TTC549 (cell line): ENCODE data around the gene KLK10.
"Not testable (repeated sequence)": the region's sequence is repeated elsewhere in the genome, so short reads cannot be mapped to it uniquely, and the experiment has no call there.

Experiments
- FAIRE-seq: peaks from 2 replicates; lab custom pipeline; 2012; peaks lifted over from hg19 to GRCh38; lab: Jason Lieb, UNC

KLK10 gene

DNA sequence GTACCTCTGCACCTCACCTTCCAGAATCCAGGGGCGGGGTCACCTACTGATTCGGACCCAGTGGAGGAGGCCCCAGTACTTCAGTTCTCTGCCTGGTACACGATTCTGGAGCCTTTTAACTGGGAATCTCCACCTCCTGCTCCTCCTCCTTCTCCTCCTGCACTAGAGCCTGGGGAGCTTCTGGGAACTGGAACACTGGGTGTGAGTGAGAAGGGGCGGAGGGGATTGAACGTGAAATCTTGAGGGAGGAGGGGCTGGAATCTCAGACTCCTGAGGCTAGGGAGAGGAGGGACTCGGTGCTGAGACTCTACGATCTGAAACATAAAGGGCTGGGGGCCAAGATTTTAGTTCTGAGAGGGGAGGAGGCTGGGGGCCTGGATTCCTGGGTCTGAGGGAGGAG lies 18.0 kb downstream of the KLK10 start, which contains the start of gene KLK8:
KLK8 (minus strand) TSS at position 90 of the 400 bp plus-strand sequence. CDS start 437 bp downstream, outside the sequence.
- FAIRE-seq: no peak

DNA sequence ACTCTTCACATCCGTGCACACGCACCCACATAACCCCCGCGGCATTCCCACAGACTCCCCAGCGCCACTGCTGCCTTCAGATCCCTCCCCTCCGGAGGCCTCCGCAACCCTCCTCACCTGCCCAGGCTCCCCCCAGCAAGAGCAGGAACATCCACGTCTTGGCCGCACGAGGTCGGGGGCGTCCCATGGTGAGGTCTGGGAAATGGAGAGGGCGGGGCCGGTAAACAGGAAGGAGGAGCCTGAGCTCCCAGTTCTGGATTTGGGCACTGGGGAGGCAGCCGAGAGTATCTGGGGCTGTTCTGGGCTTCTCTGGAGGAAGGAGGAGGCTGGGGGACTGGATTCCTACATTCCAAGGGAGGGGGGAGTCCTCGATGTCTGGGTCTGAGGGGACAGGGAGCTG lies 18.5 kb downstream of the KLK10 start:
- no peak for FAIRE-seq

DNA sequence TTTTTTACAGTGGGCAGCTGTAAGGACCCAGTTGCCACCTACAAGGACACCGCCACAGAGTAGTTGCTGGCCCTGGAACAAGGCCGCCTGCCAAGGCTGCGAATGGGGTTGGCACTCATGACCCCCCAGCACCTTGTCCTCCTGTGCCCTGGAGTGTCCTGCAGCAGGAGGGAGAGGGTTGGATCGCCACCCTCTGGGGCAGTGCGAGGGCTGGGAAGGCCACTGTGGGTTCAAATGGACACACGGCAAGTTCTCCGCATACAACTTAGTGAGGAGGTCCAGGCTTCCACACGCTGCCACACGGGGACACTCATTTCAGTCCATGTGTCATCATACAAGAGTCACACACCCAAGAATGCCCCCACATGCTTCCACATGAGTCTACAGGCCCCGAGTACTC lies 19.1 kb downstream of the KLK10 start:
- no peak for FAIRE-seq

DNA sequence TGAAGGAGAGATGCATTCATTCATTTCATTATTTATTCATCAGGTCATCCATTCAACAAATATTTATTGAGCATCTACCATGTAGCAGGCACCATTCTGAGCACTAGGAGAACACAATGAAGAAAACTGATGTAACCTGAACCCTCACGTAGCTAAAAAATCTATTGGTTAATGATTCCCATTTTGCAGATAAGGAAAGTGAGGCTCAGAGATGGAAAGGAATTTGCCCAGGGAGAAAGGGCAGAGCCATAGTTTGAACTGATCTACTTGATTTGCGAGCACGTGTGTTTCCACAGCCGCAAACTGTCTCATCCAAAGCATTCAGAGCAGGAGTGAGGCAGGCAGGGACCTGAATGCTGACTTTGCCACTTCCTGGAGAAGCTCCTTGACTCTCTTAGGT lies 20.8 kb downstream of the KLK10 start:
- FAIRE-seq: no peak

DNA sequence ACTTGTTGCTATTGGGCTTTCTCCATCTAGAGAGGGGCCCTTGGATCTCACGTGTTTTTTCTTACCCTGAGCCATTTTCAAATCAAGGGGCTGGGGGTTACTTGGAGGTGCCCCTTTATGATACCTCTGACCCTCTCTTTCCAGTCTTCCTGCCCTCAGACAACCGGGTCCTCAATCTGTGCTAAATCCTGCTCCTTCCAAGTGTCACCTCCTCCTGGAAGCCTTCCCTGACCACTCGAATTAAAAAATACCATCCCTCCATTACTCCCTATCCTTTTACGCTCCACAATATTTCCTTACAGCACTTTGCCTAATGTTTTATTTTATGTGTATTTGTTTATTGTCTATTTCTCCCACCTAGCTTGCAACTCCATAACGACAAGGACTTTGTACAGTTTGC lies 21.4 kb downstream of the KLK10 start:
- no peak for FAIRE-seq

DNA sequence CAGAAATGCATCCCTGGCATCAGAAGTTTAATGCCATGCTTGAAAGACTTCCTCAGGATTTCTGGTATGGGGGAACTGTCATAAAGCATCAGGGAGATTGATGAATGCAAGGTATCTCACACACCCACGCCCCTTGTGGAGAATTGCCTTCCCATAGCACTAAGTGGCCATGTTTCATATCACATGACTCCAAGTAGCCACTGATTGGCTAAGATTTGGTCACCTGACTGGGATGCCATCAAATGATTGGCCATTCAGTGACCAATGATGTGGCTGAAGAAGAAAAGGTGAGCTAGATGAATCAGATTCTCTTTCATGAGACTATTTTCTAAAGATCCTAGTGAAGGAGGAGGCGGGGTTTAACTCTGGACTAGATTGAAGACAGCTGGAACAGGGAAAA lies 25.4 kb downstream of the KLK10 start:
- FAIRE-seq: no peak

DNA sequence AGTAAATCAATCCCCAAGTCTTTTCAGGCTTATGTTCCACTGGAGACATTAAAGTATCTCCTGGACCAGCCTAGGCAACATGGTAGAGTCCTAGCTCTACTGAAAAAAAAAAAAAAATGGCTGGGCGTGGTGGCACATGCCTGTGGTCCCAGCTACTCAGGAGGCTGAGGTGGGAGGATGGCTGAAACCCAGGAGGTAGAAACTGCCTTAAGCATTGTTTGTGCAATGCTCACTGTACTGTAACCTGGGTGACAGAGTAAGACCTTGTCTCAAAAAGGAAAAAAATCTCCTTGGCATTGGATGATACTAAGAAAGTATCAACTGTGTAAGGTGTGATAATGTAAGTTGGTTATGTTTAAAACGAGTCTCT lies 26.9 kb downstream of the KLK10 start:
- FAIRE-seq: no peak

DNA sequence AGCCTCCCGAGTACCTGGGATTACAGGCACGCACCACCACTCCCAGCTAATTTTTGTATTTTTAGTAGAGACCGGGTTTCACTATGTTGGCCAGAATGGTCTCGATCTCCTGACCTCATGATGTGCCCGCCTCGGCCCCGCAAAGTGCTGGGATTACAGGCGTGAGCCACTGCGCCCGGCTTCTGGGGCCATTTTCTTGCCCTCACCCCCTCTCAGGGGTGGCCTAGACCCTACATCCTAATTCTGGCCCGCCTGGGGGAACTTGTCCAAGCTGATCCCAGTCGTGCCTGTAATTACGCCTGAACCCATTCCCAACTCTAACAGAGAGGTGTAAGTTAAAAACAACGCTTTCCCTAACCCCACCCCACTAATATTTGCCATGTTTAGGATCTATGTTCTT lies 35.1 kb downstream of the KLK10 start:
- FAIRE-seq: not testable (repeated sequence)

DNA sequence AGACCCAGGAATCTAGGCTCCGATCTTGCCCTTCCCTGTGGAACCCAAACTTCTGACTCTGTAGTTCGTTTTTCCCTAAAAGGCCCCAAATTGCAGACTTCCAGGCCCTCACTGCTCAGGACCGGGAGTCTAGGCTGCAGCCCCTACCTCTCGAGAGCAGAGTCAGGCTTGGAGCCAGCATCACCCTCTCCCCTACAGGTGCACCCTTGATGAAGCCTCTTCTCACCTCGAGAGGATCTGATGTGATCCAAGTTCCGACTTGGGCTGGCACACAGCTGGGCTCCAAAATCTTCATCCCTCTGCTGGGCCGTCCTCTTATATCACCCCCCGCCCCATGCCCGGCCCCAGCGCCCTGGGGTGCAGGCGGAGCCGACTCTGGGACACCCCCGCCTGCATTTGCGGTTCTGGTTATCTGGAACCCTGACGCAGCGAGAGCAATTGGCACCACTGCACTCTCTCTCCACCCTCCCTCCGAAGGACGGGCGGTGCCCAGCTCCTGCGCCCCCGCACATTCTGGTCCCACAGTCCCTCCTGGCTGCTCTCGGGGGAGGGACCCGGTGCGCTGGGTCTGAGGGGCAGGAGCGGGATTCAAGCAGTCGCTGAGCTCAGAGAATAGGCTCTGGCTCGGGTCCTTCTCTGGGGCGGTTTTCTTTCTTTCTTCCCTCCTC lies 35.8 kb downstream of the KLK10 start, which contains the start of gene KLK7:
KLK7 (minus strand) TSS at position 293 of the 668 bp plus-strand sequence. CDS start 1,518 bp downstream, outside the sequence.
- FAIRE-seq: no peak

DNA sequence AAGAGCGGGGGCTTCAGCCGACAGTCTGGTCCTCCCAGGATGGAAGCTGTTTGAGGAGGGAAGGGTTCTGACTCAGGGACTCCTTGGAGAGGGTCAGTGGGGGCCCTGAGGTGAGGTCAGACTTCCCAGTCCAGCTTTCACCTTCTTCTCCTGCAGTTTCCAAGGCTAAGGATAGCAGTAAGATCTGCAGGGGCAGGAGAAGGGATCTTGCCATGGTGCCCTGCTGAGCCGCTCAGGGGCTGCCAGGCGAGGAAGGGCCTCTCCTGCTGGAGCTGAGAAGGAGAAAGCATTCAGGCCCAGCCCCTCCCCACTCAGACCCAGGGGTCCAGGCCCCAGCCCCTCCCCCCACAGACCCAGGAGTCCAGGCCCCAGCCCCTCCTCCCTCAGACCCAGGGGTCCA lies 37.3 kb downstream of the KLK10 start:
- no peak for FAIRE-seq

DNA sequence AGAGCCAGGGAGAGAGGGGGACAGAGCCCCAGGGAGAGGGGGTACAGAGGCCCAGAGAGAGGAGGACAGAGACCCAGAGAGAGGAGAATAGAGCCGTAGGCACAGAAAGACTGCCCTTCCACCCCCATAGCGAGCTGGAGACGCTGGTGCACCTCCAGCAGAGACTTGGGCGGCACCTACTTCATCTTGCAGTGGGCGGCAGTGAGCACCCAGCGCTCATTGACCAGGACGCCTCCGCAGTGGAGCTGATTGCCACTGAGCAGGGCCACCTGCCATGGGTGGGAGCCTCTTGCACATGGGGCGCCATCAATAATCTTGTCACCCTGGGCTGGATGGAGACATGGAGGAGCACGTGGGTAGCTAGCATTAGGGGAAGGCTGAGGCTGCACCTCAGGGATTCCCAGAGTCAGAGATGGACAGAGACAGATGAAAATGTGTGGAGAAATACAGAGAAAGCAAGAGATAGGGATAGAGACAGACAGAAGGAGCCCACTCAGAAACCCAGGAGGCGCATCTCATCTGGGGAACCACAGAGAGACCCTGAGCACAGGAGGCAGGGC lies 37.8 kb downstream of the KLK10 start:
- no peak for FAIRE-seq

DNA sequence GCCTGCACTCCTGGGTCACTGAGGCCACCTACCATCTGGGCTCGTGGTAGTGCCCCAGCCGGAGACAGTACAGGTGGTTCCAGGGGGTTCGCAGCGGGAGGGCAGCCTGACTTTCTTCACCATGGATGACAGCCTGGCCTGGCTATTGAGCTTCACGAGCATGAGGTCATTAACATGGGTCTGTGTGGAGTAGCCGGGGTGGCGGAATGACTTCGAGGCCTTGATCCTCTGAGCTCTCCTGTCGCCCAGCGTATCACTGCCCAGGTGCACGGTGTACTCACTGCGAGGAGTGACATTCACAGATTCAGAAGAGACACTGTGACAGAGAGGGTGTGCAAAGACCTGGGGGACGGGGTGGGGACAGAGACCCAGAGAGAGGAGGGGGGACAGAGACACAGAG lies 39.3 kb downstream of the KLK10 start:
- no peak for FAIRE-seq

DNA sequence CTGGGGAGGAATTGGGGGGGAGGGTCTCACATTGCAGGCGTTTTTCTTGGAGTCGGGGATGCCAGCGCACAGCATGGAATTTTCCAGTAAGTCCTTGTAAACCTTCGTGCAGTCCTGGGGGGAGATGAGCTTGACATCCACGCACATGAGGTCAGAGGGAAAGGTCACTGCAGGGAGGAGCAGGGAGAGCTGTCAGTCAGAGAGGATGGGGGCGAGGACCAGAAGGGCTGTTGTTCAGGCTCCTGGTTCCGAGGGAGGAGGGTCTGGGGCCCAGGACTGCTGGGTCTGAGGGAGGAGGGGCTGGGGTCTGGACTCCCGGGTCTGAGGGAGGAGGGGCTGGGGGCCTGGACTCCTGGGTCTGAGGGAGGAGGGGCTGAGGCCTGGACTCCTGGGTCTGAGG lies 39.8 kb downstream of the KLK10 start:
- FAIRE-seq: no peak

DNA sequence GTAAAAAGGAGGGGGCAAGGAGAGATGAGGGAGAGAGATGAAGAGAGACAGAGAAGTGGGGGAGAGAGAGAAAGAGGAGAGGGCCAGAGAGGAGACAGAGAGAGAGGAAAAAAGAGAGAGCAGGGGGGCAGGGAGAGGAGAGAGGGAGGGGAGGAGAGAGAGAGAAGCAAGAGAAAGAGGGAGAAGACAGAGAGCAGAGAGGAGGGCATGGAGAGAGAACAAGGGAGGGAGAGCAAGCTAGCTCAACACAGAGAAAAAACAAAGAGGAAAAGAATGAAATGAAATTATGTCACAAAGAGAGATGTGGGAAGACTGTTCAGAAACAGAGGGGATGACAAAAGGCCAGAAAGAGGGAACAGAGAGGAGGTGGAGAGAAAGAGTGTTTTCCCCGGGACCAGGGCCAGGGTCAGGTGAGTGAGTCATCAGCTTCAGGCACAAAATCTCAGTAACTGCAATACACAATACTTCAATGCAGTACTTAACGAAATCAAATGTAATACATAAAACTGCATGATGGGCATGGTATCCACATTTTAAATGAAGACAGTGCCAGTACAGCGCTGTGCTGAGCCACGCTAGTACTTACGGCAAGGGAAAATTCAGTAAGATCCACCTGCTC lies 40.6 kb downstream of the KLK10 start:
- no peak for FAIRE-seq

DNA sequence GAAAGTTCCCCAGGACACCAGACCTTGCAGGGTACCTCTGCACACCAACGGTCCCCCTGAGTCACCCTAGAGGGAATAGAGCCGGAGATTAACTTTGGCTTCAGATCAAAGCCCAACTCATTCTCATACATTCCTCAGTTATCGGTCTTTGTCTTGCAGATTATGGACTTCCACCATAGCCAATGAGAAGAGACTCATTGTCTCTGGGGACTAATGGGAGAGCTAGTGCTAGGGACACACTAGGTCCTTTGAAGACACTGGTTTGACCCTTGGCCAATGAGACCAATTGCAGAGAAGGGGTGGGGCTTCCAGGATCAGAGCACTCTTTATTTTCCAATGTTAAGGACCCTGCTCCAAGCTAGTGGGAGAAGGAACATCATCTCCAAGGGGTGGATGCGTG lies 41.9 kb downstream of the KLK10 start:
- no peak for FAIRE-seq

DNA sequence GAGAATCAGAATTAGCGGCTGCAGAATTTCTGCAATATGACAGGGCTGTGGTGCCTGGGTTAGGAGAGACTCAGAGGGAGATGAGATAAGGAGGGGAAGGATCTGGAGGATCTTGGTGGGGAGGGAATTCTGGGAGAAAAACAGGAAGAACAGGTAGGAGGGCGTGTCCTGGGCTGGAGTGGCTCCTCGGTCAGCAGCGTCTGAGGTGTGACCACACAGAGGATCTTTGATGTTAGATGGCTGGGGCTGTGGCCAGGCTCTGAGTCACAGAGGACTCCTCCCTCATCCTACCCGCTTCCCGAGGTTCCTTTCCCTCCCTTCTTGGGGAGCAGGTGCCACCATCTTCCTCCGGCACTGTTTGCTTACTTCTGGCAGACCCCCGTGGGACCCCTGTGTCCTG lies 43.7 kb downstream of the KLK10 start:
- FAIRE-seq: no peak

DNA sequence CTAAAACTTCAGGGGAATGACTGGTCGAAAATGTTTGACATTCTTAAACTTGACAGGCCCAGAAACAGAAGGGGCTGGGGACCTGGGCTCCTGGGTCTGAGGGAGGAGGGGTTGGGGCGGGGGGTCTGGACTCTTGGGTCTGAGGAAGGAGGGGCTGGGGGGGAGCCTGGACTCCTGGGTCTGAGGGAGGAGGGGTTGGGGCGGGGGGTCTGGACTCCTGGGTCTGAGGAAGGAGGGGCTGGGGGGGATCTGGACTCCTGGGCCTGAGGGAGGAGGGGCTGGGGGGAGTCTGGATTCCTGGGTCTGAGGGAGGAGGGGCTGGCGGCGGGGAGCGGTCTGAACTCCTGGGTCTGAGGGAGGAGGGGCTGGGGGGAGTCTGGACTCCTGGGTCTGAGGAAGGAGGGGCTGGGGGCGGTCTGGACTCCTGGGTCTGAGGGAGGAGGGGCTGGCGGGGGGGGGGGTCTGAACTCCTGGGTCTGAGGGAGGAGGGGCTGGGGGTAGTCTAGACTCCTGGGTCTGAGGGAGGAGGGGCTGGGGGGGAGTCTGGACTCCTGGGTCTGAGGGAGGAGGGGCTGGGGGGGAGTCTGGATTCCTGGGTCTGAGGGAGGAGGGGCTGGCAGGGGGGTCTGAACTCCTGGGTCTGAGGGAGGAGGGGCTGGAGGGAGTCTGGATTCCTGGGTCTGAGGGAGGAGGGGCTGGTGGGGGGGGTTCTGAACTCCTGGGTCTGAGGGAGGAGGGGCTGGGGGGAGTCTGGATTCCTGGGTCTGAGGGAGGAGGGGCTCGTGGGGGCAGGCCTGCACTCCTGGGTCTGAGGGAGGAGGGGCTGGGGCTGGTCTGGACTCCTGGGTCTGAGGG lies 44.6 kb downstream of the KLK10 start:
- no peak for FAIRE-seq

DNA sequence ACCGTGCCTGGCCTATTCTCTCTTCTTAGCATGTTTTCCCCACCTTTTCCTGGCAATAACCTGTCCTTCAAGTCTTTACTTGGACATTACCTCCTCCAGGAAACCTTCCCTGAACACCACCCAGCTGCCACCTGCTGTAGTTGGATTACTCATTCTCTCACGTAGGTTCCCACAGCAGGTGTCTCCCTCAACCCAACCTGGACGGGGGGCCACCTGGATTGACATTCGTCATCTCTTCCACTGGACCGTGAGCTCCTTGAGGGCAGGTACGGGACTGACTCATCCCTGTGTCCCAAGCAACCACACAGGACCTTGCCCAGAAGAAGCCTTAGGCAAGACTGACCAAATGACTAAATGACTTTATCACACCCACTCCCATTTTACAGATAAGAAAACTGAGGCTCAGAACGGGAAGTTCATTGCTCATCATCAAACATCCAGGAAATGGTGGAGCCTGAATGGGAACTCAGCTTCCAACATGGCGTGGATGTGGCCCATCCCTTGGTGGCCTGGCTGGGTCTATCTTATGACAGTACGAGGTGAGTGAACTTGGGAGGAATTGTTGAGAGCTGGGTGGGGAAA lies 46.6 kb downstream of the KLK10 start:
- FAIRE-seq: no peak

DNA sequence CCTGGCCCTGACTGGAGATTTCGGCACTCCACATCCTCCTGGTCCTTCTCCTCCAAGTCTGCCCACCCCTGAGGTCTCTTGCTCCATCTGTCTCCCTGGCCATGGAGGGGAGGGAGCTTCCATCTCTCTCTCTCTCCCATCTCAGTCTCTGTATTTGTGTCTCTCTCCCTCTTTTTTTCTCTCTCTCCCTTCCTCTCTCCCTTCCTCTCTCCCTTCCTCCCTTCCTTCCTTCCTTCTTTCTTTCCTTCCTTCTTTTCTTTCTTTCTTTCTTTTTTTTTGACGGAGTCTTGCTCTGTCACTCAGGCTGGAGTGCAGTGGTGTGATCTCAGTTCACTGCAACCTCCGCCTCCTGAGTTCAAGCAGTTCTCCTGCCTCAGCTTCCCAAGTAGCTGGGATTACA lies 49.7 kb downstream of the KLK10 start:
- not testable (repeated sequence) for FAIRE-seq

DNA sequence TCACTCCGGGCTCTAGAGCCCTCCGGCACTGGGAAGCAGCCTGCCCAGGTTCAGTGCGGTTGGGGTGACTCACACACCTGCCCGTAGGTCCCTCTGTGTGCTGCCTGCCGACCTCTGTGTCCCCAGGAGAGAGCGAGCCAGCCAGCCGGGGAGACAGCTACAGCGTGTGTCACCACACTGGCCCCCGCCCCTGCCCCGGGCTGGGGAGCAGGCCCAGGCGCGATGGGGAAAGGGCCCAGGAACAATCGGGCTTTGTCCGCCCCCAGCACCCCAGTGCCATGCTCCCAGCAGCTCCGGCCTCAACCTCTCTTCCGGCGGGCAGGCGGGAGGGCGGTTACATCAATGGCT lies 50.1 kb downstream of the KLK10 start, which contains the start of gene KLK6:
KLK6 (minus strand) TSS at position 179 of the 348 bp plus-strand sequence. CDS start 1,487 bp downstream, outside the sequence.
- no peak for FAIRE-seq

DNA sequence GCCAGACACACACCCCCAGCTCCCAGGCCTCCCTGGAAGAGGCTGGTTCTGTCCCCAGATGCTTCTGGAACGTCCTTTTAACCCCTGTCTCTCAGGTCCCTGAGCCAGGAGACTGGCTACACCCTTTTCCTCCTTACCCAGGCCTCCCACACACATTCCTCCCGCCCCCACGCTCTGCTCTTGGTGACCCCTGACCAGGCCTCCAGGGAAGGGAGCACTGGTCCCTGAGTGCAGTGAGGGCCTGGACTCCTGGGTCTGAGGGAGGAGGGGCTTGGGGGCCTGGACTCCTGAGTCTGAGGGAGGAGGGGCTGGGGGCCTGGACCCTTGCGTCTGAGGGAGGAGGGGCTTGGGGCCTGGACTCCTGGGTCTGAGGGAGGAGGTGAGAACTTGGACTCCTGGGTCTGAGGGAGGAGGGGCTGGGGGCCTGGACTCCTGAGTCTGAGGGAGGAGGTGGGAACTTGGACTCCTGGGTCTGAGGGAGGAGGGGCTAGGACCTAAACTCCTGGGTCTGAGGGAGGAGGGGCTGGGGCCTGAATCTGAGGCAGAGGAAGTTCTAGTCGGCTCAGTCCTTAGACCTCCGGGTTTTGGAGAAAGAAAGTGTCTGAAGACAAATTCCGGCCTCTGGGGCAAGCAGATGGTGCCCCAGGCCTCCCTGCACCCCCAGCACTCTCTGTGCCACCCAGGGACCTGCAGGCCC lies 50.6 kb downstream of the KLK10 start:
- FAIRE-seq: no peak
